ENCODE results near the gene MAMDC2. TPM values are rescaled to one million over a fixed set of nuclear protein-coding genes. Genes with fewer than 3 reads are reported as not detected.
"Not testable (repeated sequence)": the region's sequence is repeated elsewhere in the genome, so short reads cannot be mapped to it uniquely, and the experiment has no call there.

Gene MAMDC2
- total RNA-seq, 1 experiment from 2014 or later: 4.6 TPM

DNA sequence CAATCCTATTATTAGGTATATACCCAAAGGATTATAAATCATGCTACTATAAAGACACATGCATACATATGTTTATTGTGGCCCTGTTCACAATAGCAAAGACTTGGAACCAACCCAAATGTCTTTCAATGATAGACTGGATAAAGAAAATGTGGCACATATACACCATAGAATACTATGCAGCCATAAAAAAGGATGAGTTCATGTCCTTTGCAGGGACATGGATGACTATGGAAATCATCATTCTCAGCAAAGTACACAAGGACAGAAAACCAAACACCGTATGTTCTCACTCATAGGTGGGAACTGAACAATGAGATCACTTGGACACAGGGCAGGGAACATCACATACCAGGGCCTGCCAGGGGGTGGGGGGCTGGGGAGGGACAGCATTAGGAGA, 202.3 kb downstream of the MAMDC2 start:
- not testable (repeated sequence) for H3K4me3 Mint-ChIP-seq; H3K9me3 Mint-ChIP-seq; H3K14ac ChIP-seq (ENCODE audit: insufficient read depth, low read length)

More for the DNA sequence above, 202.3 kb downstream of the MAMDC2 start:
- H3K27me3 Mint-ChIP-seq (ENCODE audit: low read depth); H3K4me2 ChIP-seq (ENCODE audit: insufficient read depth, insufficient read length, low read length); DNase-seq; H4K5ac ChIP-seq (ENCODE audit: insufficient read length, low read depth, low read length); H3K79me2 ChIP-seq (ENCODE audit: insufficient read depth, low read length); H2BK120ac ChIP-seq (ENCODE audit: low read depth, low read length, poor library complexity, severe bottlenecking); H3T11ph ChIP-seq (ENCODE audit: low read length); H4K20me1 ChIP-seq (ENCODE audit: control insufficient read depth, insufficient read depth, insufficient read length); H2AFZ ChIP-seq (ENCODE audit: low read length); H3K27me3 ChIP-seq (ENCODE audit: insufficient read depth, low read length); H3K23me2 ChIP-seq (ENCODE audit: insufficient read length, low read depth, low read length, poor library complexity, severe bottlenecking); H3K27ac Mint-ChIP-seq; H3K79me1 ChIP-seq (ENCODE audit: insufficient read depth, low read depth, low read length, poor library complexity, severe bottlenecking); H3K27ac ChIP-seq (ENCODE audit: insufficient read length, low read depth, low read length); H4K8ac ChIP-seq (replicated peaks; ENCODE audit: insufficient read length, low read depth, low read length); H3K4ac ChIP-seq (ENCODE audit: low read depth, low read length); H2BK12ac ChIP-seq (ENCODE audit: insufficient read length, low read depth, low read length); H3K18ac ChIP-seq (ENCODE audit: insufficient read length, low read depth, low read length); H2BK15ac ChIP-seq (ENCODE audit: low read depth, low read length); H3K9me3 ChIP-seq (ENCODE audit: control insufficient read depth, low read depth, low read length); H3K23ac ChIP-seq (ENCODE audit: insufficient read length, low read depth, low read length); H2BK20ac ChIP-seq (ENCODE audit: low read depth, low read length, poor library complexity, severe bottlenecking); H3K9ac ChIP-seq (ENCODE audit: extremely low read depth, insufficient read length, low read length); H3K4me1 ChIP-seq (ENCODE audit: insufficient read depth, low read length); H2AK5ac ChIP-seq (ENCODE audit: insufficient read length, low read length); H4K91ac ChIP-seq (ENCODE audit: insufficient read length, low read depth, low read length); H2BK5ac ChIP-seq (ENCODE audit: insufficient read length, low read length); H3K4me1 Mint-ChIP-seq; H3K36me3 Mint-ChIP-seq (ENCODE audit: insufficient read depth in 1 of 3, low read depth in 3 of 3); H3K56ac ChIP-seq (ENCODE audit: insufficient read length, low read depth, low read length): not testable (repeated sequence)
- WGBS (ENCODE audit: extremely low coverage, insufficient read length, low lambda C conversion rate): no CpG with 5 or more reads among the region's 1 CpG
